ENCODE results near the gene STUB1. TPM values are rescaled to one million over a fixed set of nuclear protein-coding genes. Genes with fewer than 3 reads are reported as not detected.

STUB1 gene
- total and polyA plus RNA-seq, 2 experiments from 2014 or later, result 91.7 to 108 TPM

DNA sequence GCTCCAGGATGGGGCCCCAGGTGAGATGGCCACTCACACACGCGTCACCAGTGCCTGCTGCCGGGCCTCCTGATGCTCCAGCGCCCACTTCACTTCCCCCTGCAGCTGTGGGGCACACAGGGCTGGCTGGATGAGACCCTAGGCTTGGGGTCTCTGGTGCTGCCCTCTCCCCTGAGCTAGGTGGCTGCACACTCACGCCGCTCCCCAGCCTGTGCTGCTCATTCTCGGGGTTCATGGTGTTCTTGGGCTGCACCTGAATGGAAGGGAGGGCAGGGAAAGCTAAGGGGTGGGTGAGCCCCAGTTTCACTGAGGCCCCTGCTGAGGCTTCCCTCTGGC, 44.8 kb downstream of the STUB1 start:
- TF ChIP-seq, protein P1, sequence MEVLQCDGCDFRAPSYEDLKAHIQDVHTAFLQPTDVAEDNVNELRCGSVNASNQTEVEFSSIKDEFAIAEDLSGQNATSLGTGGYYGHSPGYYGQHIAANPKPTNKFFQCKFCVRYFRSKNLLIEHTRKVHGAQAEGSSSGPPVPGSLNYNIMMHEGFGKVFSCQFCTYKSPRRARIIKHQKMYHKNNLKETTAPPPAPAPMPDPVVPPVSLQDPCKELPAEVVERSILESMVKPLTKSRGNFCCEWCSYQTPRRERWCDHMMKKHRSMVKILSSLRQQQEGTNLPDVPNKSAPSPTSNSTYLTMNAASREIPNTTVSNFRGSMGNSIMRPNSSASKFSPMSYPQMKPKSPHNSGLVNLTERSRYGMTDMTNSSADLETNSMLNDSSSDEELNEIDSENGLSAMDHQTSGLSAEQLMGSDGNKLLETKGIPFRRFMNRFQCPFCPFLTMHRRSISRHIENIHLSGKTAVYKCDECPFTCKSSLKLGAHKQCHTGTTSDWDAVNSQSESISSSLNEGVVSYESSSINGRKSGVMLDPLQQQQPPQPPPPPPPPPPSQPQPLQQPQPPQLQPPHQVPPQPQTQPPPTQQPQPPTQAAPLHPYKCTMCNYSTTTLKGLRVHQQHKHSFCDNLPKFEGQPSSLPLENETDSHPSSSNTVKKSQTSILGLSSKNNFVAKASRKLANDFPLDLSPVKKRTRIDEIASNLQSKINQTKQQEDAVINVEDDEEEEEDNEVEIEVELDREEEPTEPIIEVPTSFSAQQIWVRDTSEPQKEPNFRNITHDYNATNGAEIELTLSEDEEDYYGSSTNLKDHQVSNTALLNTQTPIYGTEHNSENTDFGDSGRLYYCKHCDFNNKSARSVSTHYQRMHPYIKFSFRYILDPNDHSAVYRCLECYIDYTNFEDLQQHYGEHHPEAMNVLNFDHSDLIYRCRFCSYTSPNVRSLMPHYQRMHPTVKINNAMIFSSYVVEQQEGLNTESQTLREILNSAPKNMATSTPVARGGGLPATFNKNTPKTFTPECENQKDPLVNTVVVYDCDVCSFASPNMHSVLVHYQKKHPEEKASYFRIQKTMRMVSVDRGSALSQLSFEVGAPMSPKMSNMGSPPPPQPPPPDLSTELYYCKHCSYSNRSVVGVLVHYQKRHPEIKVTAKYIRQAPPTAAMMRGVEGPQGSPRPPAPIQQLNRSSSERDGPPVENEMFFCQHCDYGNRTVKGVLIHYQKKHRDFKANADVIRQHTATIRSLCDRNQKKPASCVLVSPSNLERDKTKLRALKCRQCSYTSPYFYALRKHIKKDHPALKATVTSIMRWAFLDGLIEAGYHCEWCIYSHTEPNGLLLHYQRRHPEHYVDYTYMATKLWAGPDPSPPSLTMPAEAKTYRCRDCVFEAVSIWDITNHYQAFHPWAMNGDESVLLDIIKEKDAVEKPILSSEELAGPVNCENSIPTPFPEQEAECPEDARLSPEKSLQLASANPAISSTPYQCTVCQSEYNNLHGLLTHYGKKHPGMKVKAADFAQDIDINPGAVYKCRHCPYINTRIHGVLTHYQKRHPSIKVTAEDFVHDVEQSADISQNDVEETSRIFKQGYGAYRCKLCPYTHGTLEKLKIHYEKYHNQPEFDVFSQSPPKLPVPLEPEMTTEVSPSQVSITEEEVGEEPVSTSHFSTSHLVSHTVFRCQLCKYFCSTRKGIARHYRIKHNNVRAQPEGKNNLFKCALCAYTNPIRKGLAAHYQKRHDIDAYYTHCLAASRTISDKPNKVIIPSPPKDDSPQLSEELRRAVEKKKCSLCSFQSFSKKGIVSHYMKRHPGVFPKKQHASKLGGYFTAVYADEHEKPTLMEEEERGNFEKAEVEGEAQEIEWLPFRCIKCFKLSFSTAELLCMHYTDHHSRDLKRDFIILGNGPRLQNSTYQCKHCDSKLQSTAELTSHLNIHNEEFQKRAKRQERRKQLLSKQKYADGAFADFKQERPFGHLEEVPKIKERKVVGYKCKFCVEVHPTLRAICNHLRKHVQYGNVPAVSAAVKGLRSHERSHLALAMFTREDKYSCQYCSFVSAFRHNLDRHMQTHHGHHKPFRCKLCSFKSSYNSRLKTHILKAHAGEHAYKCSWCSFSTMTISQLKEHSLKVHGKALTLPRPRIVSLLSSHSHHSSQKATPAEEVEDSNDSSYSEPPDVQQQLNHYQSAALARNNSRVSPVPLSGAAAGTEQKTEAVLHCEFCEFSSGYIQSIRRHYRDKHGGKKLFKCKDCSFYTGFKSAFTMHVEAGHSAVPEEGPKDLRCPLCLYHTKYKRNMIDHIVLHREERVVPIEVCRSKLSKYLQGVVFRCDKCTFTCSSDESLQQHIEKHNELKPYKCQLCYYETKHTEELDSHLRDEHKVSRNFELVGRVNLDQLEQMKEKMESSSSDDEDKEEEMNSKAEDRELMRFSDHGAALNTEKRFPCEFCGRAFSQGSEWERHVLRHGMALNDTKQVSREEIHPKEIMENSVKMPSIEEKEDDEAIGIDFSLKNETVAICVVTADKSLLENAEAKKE (CRISPR knock-in tag; IDR thresholded peaks at IDR 0.05), result no peak
- TF ChIP-seq ZNF114 (CRISPR knock-in tag; IDR thresholded peaks at IDR 0.05) (no peak), NANOG (IDR thresholded peaks at IDR 0.05; ENCODE audit: borderline replicate concordance) (no peak), ZNF331 (CRISPR knock-in tag; IDR thresholded peaks at IDR 0.05; ENCODE audit: low read depth) (no peak), STAT1 (IDR thresholded peaks at IDR 0.05; ENCODE audit: unreplicated experiment) (no peak), CREB1 (CRISPR knock-in tag; IDR thresholded peaks at IDR 0.05; ENCODE audit: low read depth) (no peak), EZH2phosphoT487 (IDR thresholded peaks at IDR 0.05; ENCODE audit: unreplicated experiment) (no peak), EZH2 (IDR thresholded peaks at IDR 0.05; ENCODE audit: low read depth, unreplicated experiment) (no peak), POLR2AphosphoS5 (IDR thresholded peaks at IDR 0.05; ENCODE audit: low read depth) (no peak), JUNB (IDR thresholded peaks at IDR 0.05; ENCODE audit: unreplicated experiment) (no peak)
- TF ChIP-seq, protein P2, sequence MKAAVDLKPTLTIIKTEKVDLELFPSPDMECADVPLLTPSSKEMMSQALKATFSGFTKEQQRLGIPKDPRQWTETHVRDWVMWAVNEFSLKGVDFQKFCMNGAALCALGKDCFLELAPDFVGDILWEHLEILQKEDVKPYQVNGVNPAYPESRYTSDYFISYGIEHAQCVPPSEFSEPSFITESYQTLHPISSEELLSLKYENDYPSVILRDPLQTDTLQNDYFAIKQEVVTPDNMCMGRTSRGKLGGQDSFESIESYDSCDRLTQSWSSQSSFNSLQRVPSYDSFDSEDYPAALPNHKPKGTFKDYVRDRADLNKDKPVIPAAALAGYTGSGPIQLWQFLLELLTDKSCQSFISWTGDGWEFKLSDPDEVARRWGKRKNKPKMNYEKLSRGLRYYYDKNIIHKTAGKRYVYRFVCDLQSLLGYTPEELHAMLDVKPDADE (IDR thresholded peaks at IDR 0.05), result no peak
- TF ChIP-seq, protein P3, sequence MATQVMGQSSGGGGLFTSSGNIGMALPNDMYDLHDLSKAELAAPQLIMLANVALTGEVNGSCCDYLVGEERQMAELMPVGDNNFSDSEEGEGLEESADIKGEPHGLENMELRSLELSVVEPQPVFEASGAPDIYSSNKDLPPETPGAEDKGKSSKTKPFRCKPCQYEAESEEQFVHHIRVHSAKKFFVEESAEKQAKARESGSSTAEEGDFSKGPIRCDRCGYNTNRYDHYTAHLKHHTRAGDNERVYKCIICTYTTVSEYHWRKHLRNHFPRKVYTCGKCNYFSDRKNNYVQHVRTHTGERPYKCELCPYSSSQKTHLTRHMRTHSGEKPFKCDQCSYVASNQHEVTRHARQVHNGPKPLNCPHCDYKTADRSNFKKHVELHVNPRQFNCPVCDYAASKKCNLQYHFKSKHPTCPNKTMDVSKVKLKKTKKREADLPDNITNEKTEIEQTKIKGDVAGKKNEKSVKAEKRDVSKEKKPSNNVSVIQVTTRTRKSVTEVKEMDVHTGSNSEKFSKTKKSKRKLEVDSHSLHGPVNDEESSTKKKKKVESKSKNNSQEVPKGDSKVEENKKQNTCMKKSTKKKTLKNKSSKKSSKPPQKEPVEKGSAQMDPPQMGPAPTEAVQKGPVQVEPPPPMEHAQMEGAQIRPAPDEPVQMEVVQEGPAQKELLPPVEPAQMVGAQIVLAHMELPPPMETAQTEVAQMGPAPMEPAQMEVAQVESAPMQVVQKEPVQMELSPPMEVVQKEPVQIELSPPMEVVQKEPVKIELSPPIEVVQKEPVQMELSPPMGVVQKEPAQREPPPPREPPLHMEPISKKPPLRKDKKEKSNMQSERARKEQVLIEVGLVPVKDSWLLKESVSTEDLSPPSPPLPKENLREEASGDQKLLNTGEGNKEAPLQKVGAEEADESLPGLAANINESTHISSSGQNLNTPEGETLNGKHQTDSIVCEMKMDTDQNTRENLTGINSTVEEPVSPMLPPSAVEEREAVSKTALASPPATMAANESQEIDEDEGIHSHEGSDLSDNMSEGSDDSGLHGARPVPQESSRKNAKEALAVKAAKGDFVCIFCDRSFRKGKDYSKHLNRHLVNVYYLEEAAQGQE (IDR thresholded peaks at IDR 0.05; ENCODE audit: unreplicated experiment), result no peak
- TF ChIP-seq, protein P4, sequence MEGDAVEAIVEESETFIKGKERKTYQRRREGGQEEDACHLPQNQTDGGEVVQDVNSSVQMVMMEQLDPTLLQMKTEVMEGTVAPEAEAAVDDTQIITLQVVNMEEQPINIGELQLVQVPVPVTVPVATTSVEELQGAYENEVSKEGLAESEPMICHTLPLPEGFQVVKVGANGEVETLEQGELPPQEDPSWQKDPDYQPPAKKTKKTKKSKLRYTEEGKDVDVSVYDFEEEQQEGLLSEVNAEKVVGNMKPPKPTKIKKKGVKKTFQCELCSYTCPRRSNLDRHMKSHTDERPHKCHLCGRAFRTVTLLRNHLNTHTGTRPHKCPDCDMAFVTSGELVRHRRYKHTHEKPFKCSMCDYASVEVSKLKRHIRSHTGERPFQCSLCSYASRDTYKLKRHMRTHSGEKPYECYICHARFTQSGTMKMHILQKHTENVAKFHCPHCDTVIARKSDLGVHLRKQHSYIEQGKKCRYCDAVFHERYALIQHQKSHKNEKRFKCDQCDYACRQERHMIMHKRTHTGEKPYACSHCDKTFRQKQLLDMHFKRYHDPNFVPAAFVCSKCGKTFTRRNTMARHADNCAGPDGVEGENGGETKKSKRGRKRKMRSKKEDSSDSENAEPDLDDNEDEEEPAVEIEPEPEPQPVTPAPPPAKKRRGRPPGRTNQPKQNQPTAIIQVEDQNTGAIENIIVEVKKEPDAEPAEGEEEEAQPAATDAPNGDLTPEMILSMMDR (conservative IDR thresholded peaks at IDR 0.05; ENCODE audit: low read depth in 2 of 2), result no peak
- Histone ChIP-seq H3K36me3 (ENCODE audit: insufficient read depth) (no peaks in the 10 kb centered on the region), H2AFZ (no peak overlapping the region), H3K4me3 (no peak overlapping the region), H4K20me1 (replicated peaks; ENCODE audit: insufficient read depth) (no peaks in the 10 kb centered on the region), H3F3A (replicated peaks; ENCODE audit: low read depth) (peaks cover 12% of the 10 kb centered on the region), H3K27me3 (ENCODE audit: insufficient read depth) (peaks cover 14% of the 10 kb centered on the region; the same call in 1 of the 2 replicates), H3K27ac (ENCODE audit: low read depth) (no peak overlapping the region), H3K79me2 (replicated peaks; ENCODE audit: insufficient read depth) (no peaks in the 10 kb centered on the region), H3K4me2 (no peak overlapping the region), H3K9me2 (ENCODE audit: insufficient read depth) (no peaks in the 10 kb centered on the region), H3K4me1 (ENCODE audit: insufficient read depth) (peaks cover 4% of the 10 kb centered on the region; the same call in 1 of the 2 replicates)
- H3K4me1 Mint-ChIP-seq, result peaks cover 3% of the 10 kb centered on the region; the same call in 1 of the 3 replicates
- H3K36me3 Mint-ChIP-seq (ENCODE audit: low read depth), result no peaks in the 10 kb centered on the region
- no peak for ATAC-seq
- no peaks in the 10 kb centered on the region for H3K9me3 Mint-ChIP-seq
- H3K4me3 Mint-ChIP-seq, result no peak overlapping the region
- no peak overlapping the region for H3K27ac Mint-ChIP-seq
- no peak for DNase-seq (ENCODE audit: low spot score)
- H3K27me3 Mint-ChIP-seq (ENCODE audit: insufficient read depth, low read depth, poor library complexity), result peaks cover 24% of the 10 kb centered on the region

All from GM23338 (cell line).